Hematopoietic multipotent progenitor cell treated with erythropoietin and hydrocortisone succinate and interleukin-3 and kit ligand, for 8 days (in vitro differentiated cells): ENCODE measurements around the gene OR8S1.
"Not testable (repeated sequence)": the region's sequence is repeated elsewhere in the genome, so short reads cannot be mapped to it uniquely, and the experiment has no call there.

Experiments used
- DNase-seq: peaks from one replicate; pipeline ENCODE4 v3.0.0-alpha.2; 2015

The OR8S1 gene

GRCh38 chr12:48525332-48525731 lies at the start of gene OR8S1:
OR8S1 (plus strand) TSS chr12:48525632; CDS start chr12:48525632, 0 bp downstream.
- no peak for DNase-seq

GRCh38 chr12:48482198-48482597 lies 43.2 kb upstream of the OR8S1 start, which contains the start of gene C12orf54:
C12orf54 (plus strand) TSS chr12:48482498; CDS start chr12:48483297, 799 bp downstream.
- DNase-seq, result no peak

GRCh38 chr12:48482930-48483329 lies 42.5 kb upstream of the OR8S1 start:
- no peak for DNase-seq

- no peak for DNase-seq
Measured at GRCh38 chr12:48486261-48486660, 39.2 kb upstream of the OR8S1 start.

- DNase-seq, result no peak
Measured at GRCh38 chr12:48486679-48487078, 38.8 kb upstream of the OR8S1 start.

GRCh38 chr12:48489012-48489411 lies 36.4 kb upstream of the OR8S1 start:
- DNase-seq, result no peak

GRCh38 chr12:48489456-48489855 lies 36.0 kb upstream of the OR8S1 start:
- DNase-seq, result not testable (repeated sequence)

GRCh38 chr12:48500281-48500680 lies 25.2 kb upstream of the OR8S1 start:
- not testable (repeated sequence) for DNase-seq

GRCh38 chr12:48506836-48507235 lies 18.6 kb upstream of the OR8S1 start:
- not testable (repeated sequence) for DNase-seq

- DNase-seq, result no peak
Measured at GRCh38 chr12:48508987-48509386, 16.4 kb upstream of the OR8S1 start.

- DNase-seq, result no peak
Measured at GRCh38 chr12:48510111-48510510, 15.3 kb upstream of the OR8S1 start.

- DNase-seq, result no peak
Measured at GRCh38 chr12:48512855-48513254, 12.6 kb upstream of the OR8S1 start.

GRCh38 chr12:48514728-48515127 lies 10.7 kb upstream of the OR8S1 start:
- DNase-seq, result no peak

GRCh38 chr12:48520381-48520780 lies 5.1 kb upstream of the OR8S1 start:
- DNase-seq, result not testable (repeated sequence)

GRCh38 chr12:48527891-48528670 lies 2.6 kb downstream of the OR8S1 start:
- DNase-seq, result no peak

- no peak for DNase-seq
Measured at GRCh38 chr12:48532601-48533000, 7.2 kb downstream of the OR8S1 start.

- no peak for DNase-seq
Measured at GRCh38 chr12:48536602-48537001, 11.2 kb downstream of the OR8S1 start.

- DNase-seq, result peak; percentile 62
Measured at GRCh38 chr12:48542300-48542928, 17.0 kb downstream of the OR8S1 start.

- no peak for DNase-seq
Measured at GRCh38 chr12:48545833-48546469, 20.5 kb downstream of the OR8S1 start.

- not testable (repeated sequence) for DNase-seq
Measured at GRCh38 chr12:48547012-48547411, 21.6 kb downstream of the OR8S1 start.

- DNase-seq, result not testable (repeated sequence)
Measured at GRCh38 chr12:48551636-48552035, 26.2 kb downstream of the OR8S1 start.

GRCh38 chr12:48553666-48554343 lies 28.4 kb downstream of the OR8S1 start:
- DNase-seq, result not testable (repeated sequence)

GRCh38 chr12:48556631-48557030 lies 31.2 kb downstream of the OR8S1 start:
- no peak for DNase-seq
